22Rv1 (cell line): ENCODE measurements around the gene SLC25A11.

Source experiments
- CTCF ChIP-seq: fragments of 450-650 bp; IDR thresholded peaks from 2 replicates; pipeline ENCODE4 v1.5.1; 2017; ENCODE audit warnings: mild to moderate bottlenecking
- ZFX ChIP-seq: fragments of 450-650 bp; IDR thresholded peaks from 2 replicates; pipeline ENCODE4 v1.6.1; 2017; ENCODE audit warnings: antibody characterized with exemption, borderline replicate concordance

- no peak for TF ChIP-seq CTCF
- TF ChIP-seq ZFX: no peak
Observed at GRCh38 chr17:4940555-4941318, 891 bp upstream of the SLC25A11 start.
